Measurements from ENCODE around the gene ABCB6.
A peak's percentile ranks its signal among the peaks of the same experiment; 100 is the strongest.

The ABCB6 gene

DNA sequence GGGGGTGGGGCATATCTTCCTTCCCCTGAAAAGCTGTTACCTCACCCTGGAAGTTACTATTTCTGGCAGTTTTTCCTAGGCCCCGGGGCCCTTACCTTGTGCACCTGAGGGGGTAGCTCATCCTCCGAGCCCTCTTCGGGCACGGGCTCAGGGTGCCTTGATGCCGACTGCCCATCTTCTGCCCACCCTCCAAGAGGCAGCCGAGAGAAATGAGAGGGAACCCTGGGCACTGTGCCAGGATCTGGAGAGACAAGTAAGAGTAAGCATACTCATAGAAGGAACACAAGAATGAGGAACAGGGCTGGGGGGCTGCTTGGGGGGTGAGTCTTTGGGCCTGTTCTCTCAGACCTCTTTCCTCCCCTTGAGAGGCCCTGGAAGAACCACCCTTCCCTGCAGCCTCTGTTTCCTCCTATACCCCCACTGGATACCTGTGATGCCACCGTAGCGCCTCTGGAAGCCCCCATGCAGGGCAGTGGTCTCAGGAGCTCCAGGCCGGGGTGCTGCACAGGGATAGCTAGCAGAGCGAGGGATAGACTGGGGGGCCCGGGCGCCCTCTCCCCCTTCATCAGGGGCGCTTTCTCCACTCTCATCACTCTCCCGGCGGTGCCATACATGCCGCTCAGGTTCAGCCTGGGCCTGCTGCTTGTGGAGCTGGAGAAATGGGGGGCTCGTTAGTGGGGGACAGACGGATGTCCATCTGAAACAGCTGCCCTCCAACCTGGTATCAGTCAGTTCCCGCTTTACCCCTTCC is 2.1 kb upstream of the ABCB6 start:
- no peak overlapping the region for H3K4me3 ChIP-seq (ENCODE audit: low read depth, low read length)
- in situ Hi-C loops (cut with HindIII; ENCODE audit: low sequenced_read_pairs), result no loop called here
- TF ChIP-seq, protein P1, sequence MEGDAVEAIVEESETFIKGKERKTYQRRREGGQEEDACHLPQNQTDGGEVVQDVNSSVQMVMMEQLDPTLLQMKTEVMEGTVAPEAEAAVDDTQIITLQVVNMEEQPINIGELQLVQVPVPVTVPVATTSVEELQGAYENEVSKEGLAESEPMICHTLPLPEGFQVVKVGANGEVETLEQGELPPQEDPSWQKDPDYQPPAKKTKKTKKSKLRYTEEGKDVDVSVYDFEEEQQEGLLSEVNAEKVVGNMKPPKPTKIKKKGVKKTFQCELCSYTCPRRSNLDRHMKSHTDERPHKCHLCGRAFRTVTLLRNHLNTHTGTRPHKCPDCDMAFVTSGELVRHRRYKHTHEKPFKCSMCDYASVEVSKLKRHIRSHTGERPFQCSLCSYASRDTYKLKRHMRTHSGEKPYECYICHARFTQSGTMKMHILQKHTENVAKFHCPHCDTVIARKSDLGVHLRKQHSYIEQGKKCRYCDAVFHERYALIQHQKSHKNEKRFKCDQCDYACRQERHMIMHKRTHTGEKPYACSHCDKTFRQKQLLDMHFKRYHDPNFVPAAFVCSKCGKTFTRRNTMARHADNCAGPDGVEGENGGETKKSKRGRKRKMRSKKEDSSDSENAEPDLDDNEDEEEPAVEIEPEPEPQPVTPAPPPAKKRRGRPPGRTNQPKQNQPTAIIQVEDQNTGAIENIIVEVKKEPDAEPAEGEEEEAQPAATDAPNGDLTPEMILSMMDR (IDR thresholded peaks at IDR 0.05; ENCODE audit: low read depth, low read length, missing control alignments), result no peak
- DNase-seq (ENCODE audit: low read depth), result no peak

DNA sequence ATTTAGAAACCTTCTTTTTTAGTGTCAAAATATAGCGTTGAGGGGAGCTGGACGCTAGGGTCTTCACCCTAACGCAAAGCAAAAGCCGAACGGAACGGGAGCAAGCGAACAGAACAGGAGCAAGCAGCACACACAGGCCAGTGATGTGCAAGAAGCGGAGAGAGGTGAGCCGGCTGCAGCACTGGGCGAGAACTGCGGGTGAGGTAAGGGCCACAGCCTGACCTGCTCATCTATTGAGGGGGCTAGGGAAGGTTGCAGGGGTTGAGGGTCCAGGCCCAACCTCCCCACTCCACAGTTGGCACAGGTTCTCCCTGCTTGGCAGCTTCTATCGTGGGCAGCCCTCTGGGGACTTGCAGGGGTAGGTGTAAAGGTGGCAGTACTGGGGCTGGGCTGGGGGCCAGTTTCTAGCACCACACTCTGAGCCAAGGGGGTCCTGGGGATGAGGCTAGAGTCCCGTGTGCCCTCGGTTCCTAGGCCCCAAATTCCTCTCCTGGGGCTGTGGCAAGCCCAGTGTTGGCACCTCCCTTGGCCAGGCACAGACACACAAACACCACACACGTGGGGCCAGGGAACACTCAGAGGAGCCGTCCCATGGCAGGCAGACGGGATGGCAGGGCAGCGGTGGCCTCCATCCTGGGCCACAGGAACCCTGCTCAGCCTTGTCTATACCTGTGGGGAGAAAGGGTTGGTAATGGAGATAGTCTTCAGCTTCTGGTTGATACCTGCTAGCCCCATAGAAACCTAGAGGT is 1.2 kb upstream of the ABCB6 start:
- in situ Hi-C loops (cut with HindIII; ENCODE audit: low sequenced_read_pairs), result no loop called here
- H3K4me3 ChIP-seq (ENCODE audit: low read depth, low read length), result no peak overlapping the region
- DNase-seq (ENCODE audit: low read depth), result no peak
- TF ChIP-seq, protein P1 (IDR thresholded peaks at IDR 0.05; ENCODE audit: low read depth, low read length, missing control alignments), result no peak

DNA sequence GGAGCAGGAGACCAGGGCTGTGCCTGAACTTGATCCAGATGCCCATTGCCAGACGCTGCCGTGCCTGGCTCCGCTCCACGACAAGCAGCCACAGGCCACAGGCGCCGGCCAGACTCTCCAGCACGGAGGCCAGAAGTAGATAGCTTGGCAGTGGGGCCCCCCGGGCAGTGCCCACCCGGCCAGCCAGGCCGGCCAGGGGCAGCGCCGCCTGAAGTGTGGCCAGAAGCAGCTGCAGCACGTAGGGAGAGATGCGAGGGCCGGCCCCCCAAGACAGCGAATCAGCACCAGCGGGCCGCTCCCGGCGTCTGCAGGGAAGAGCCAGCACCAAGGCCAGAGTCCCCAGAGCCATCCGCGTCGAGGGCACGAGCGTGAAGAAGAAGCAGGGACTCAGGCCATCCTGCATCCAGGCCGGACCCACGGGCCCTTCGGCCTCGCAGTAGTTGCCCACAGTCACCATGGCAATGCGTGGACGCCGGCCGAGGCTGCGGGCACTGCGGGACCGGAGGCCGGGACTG is 484 bp downstream of the ABCB6 start:
- in situ Hi-C loops (cut with HindIII; ENCODE audit: low sequenced_read_pairs), result no loop called here
- peak overlapping the region; percentile 49 for H3K4me3 ChIP-seq (ENCODE audit: low read depth, low read length)
- TF ChIP-seq, protein P1 (IDR thresholded peaks at IDR 0.05; ENCODE audit: low read depth, low read length, missing control alignments), result no peak
- DNase-seq (ENCODE audit: low read depth), result no peak

DNA sequence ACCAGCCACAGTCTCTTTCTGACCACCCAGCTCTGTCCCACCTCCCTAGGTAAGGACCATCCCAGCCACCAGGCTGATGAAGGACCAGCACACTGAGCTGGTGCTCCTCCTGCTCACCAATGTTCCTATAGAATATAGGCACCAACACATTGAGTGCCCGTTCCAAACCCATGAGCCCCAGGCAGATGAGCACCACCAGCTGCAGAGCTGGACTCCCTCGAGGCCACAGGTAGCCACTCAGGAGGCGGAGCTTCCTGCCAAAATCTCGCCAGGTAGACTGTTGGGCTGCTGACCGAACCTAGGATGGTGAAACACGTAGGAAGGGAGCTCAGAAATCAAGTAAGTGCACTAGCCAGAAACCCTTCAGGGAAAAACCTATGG is 2.2 kb downstream of the ABCB6 start:
- TF ChIP-seq, protein P1 (IDR thresholded peaks at IDR 0.05; ENCODE audit: low read depth, low read length, missing control alignments), result no peak
- in situ Hi-C loops (cut with HindIII; ENCODE audit: low sequenced_read_pairs), result no loop called here
- DNase-seq (ENCODE audit: low read depth), result no peak
- H3K4me3 ChIP-seq (ENCODE audit: low read depth, low read length), result no peak overlapping the region

DNA sequence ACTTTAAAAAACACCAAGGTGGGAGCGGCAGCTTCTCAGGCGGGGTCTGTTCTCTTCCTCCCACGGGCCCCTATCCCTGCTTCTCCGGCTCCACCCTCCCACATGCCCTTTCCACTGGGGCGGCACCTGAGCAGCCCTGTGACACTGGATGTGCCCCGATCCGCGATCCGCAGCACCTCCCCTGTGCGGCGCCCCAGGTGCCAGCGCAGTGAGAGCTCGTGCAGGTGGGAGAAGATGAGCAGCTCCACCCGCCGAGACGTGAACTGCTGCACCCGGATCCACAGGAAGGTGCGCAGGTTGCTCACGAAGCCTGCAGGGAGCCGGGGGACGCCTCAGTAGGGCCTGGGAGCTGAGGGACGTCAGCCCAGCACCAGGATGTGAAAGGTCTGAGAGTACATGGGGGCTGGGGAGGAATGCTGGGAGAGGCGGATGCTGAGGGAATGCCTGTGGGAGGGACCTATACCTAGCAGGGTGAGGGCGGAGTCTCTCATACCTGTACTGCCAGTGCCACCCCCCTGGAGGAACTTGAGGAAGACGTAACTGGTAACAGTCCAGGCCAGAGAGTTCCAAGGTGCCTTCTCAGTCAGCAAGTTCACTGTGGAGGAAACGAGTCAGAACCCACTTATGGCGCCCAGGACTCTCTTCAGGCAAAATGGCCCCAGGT is 2.8 kb downstream of the ABCB6 start:
- H3K4me3 ChIP-seq (ENCODE audit: low read depth, low read length), result no peak overlapping the region
- TF ChIP-seq, protein P1 (IDR thresholded peaks at IDR 0.05; ENCODE audit: low read depth, low read length, missing control alignments), result no peak
- no peak for DNase-seq (ENCODE audit: low read depth)
- in situ Hi-C loops (cut with HindIII; ENCODE audit: low sequenced_read_pairs), result no loop called here

DNA sequence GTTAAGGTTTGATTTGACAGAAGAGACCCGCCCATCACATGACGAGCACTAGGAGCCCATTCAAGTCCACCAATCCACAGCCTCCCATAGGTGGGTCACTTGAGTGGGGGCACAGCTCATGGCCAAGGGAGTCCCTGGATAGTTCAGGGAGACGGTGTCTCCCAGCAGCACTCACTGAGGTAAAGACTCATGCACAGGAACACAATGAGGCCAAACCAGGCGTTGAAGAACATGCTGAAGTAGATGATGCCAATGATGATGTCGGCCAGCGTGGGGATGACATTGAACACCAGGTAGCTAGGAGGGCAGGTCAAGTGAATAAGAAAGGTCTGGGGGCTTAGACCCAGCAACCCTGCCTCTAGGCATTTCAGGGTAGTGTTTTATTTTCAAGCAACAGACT is 4.0 kb downstream of the ABCB6 start:
- DNase-seq (ENCODE audit: low read depth), result no peak
- in situ Hi-C loops (cut with HindIII; ENCODE audit: low sequenced_read_pairs), result no loop called here
- TF ChIP-seq, protein P1 (IDR thresholded peaks at IDR 0.05; ENCODE audit: low read depth, low read length, missing control alignments), result no peak
- H3K4me3 ChIP-seq (ENCODE audit: low read depth, low read length), result no peak overlapping the region

Data from astrocyte of the cerebellum (primary cell).